ENCODE results near the gene RAB37.

- TF ChIP-seq CTCF (IDR thresholded peaks at IDR 0.05), result no peak
- no peak for TF ChIP-seq POLR2A (IDR thresholded peaks at IDR 0.05)
Observed at GRCh38 chr17:74773871-74774286, 36.8 kb downstream of the RAB37 start.
